ENCODE results near the gene CHCHD2. TPM values are rescaled to one million over a fixed set of nuclear protein-coding genes. Genes with fewer than 3 reads are reported as not detected.
"Not testable (repeated sequence)": the region's sequence is repeated elsewhere in the genome, so short reads cannot be mapped to it uniquely, and the experiment has no call there.

Gene CHCHD2
- total RNA-seq, 1 donor from 2014 or later, result 318 TPM

- no peaks in the 10 kb centered on the region for H3K4me1 Mint-ChIP-seq
- no peak overlapping the region for H3K4me3 Mint-ChIP-seq
- no peaks in the 10 kb centered on the region for H3K9me3 Mint-ChIP-seq
- H3K27me3 Mint-ChIP-seq (ENCODE audit: low read depth), result no peaks in the 10 kb centered on the region
- no peak for DNase-seq (ENCODE audit: low read depth, low spot score)
- no peak overlapping the region for H3K27ac Mint-ChIP-seq (ENCODE audit: unreplicated experiment)
- no peak for TF ChIP-seq CTCF (conservative IDR thresholded peaks at IDR 0.05)
- no peaks in the 10 kb centered on the region for H3K36me3 Mint-ChIP-seq (ENCODE audit: low read depth)
Observed at GRCh38 chr7:56087445-56087844, 18.8 kb downstream of the CHCHD2 start.

- H3K4me3 Mint-ChIP-seq, result no peak overlapping the region
- no peaks in the 10 kb centered on the region for H3K27me3 Mint-ChIP-seq (ENCODE audit: low read depth)
Observed at GRCh38 chr7:56086761-56087160, 19.5 kb downstream of the CHCHD2 start.

GRCh38 chr7:56083150-56083785 is 23.0 kb downstream of the CHCHD2 start:
- Mint-ChIP-seq H3K9me3 (no peaks in the 10 kb centered on the region), H3K36me3 (ENCODE audit: low read depth) (peaks cover 5% of the 10 kb centered on the region), H3K27me3 (ENCODE audit: low read depth) (no peaks in the 10 kb centered on the region), H3K4me3 (no peak overlapping the region), H3K4me1 (no peaks in the 10 kb centered on the region), H3K27ac (ENCODE audit: unreplicated experiment) (no peak overlapping the region)
- no peak for TF ChIP-seq CTCF (conservative IDR thresholded peaks at IDR 0.05)
- DNase-seq (ENCODE audit: low read depth, low spot score), result no peak

More at GRCh38 chr7:56086761-56087160, 19.5 kb downstream of the CHCHD2 start:
- Mint-ChIP-seq H3K9me3 (no peaks in the 10 kb centered on the region), H3K36me3 (ENCODE audit: low read depth) (no peaks in the 10 kb centered on the region), H3K27ac (ENCODE audit: unreplicated experiment) (peak overlapping the region; percentile 19), H3K4me1 (no peaks in the 10 kb centered on the region)
- TF ChIP-seq CTCF (conservative IDR thresholded peaks at IDR 0.05), result no peak
- DNase-seq (ENCODE audit: low read depth, low spot score), result no peak

- Mint-ChIP-seq H3K27me3 (ENCODE audit: low read depth) (no peaks in the 10 kb centered on the region), H3K27ac (ENCODE audit: unreplicated experiment) (no peak overlapping the region), H3K9me3 (no peaks in the 10 kb centered on the region), H3K36me3 (ENCODE audit: low read depth) (peaks cover 5% of the 10 kb centered on the region), H3K4me3 (no peak overlapping the region), H3K4me1 (no peaks in the 10 kb centered on the region)
- TF ChIP-seq CTCF (conservative IDR thresholded peaks at IDR 0.05), result no peak
- no peak for DNase-seq (ENCODE audit: low read depth, low spot score)
Observed at GRCh38 chr7:56081626-56082340, 24.5 kb downstream of the CHCHD2 start.

GRCh38 chr7:56080726-56081435 is 25.4 kb downstream of the CHCHD2 start:
- H3K9me3 Mint-ChIP-seq; H3K4me3 Mint-ChIP-seq; H3K27ac Mint-ChIP-seq (ENCODE audit: unreplicated experiment); DNase-seq (ENCODE audit: low read depth, low spot score); H3K27me3 Mint-ChIP-seq (ENCODE audit: low read depth); H3K4me1 Mint-ChIP-seq; H3K36me3 Mint-ChIP-seq (ENCODE audit: low read depth): not testable (repeated sequence)
